Vagina (tissue), 2 donors: Measurements from ENCODE around the gene CORO2B.

ENCODE experiments used
- POLR2A ChIP-seq, 2 donors: fragments of 450-650 bp; IDR thresholded peaks; one replicate each; pipeline ENCODE4 v1.6.1; 2017; ENCODE audit warnings: antibody characterized with exemption in 2 of 2, mild to moderate bottlenecking in 2 of 2, moderate library complexity in 2 of 2
- POLR2AphosphoS5 ChIP-seq, 2 donors: sonication (generic); formaldehyde crosslinking; IDR thresholded peaks; one replicate each; pipeline ENCODE4 v1.9.0; 2017; ENCODE audit warnings: antibody characterized with exemption in 2 of 2, mild to moderate bottlenecking in 2 of 2, low read depth in 1 of 2; ENCODE audit not compliant: insufficient read depth in 1 of 2
- TF ChIP-seq, protein P1 (sequence below), 3 experiments: fragments of 450-650 bp in 2 of 3; fragments of 200-600 bp in 1 of 3; sonication (generic) in 1 of 3; IDR thresholded peaks; one replicate each; pipeline ENCODE4 v1.5.1; 2017 to 2019; ENCODE audit warnings: antibody characterized with exemption in 3 of 3, mild to moderate bottlenecking in 2 of 3, moderate library complexity in 2 of 3

DNA sequence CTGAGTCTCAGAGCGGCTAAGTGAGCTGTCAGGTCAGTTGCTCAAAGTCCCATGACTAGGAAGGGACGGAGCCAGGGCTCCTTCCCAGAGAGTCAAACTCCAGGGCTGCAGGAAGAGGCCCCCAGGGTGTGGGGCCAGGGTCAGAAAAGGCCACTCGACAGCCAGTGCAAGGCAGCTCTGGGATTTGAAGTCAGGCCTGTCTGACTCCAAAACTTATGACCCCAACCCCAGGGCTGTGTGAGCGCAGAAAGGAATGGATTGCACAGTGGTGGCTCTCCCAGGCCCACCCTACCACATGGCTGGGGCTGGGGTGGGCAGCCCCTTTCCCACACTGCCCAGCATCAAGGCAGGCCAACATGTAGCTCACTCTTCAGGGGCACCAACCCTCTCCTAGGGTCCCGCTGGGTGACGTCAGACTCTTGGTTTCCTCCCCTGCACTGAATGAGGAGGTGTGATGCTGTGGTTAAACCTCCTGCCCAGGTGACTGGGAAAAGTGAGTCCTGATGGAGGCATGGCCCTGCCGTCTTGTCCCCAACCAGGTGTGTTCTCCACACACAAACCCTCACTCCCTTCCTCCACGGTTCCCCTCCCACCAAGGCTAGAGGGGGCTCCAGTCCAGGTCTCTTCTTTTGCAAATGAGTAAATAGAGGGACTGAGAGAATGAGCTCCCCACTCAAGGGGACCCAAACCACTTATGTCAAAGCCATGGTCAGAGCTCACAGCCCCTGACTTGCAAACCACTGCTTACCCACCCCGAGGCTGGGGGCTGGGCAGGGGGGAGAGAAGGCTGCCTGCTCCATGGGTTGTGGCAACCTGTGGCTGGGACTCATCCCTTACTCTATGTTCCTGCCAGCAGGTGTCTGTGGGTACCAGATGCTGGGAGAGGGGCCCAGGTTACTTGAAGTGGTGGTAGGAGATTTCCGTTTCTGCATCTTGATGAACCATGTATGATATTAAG, 23.8 kb upstream of the CORO2B start:
- TF ChIP-seq POLR2AphosphoS5 (IDR thresholded peaks at IDR 0.05; ENCODE audit: insufficient read depth in 1 of 2, low read depth in 1 of 2) = no peak
- TF ChIP-seq, protein P1, sequence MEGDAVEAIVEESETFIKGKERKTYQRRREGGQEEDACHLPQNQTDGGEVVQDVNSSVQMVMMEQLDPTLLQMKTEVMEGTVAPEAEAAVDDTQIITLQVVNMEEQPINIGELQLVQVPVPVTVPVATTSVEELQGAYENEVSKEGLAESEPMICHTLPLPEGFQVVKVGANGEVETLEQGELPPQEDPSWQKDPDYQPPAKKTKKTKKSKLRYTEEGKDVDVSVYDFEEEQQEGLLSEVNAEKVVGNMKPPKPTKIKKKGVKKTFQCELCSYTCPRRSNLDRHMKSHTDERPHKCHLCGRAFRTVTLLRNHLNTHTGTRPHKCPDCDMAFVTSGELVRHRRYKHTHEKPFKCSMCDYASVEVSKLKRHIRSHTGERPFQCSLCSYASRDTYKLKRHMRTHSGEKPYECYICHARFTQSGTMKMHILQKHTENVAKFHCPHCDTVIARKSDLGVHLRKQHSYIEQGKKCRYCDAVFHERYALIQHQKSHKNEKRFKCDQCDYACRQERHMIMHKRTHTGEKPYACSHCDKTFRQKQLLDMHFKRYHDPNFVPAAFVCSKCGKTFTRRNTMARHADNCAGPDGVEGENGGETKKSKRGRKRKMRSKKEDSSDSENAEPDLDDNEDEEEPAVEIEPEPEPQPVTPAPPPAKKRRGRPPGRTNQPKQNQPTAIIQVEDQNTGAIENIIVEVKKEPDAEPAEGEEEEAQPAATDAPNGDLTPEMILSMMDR (IDR thresholded peaks at IDR 0.05) = no peak
- TF ChIP-seq POLR2A (IDR thresholded peaks at IDR 0.05) = no peak
